K562 (cell line): ENCODE results near the gene DAPK3. TPM values are rescaled to one million over a fixed set of nuclear protein-coding genes. Genes with fewer than 3 reads are reported as not detected.

ENCODE experiments used
- ATF1 ChIP-seq, 2 experiments: fragments of 450-650 bp in 1 of 2; IDR thresholded peaks; 2 replicates each; pipeline ENCODE4 v1.6.1; 2016; ENCODE audit warnings: missing compliant biosample characterization in 1 of 2, missing genetic modification characterization in 1 of 2
- BHLHE40 ChIP-seq: IDR thresholded peaks from 2 replicates; pipeline ENCODE4 v1.6.1; 2011; ENCODE audit warnings: low read length, improper control_type of control experiment
- GMEB1 ChIP-seq: fragments of 250-450 bp; sonication (Bioruptor Pico); IDR thresholded peaks from 2 replicates; pipeline ENCODE4 v1.4.0; 2020; ENCODE audit warnings: mild to moderate bottlenecking
- HNRNPUL1 ChIP-seq: fragments of 200-400 bp; formaldehyde crosslinking; IDR thresholded peaks from 2 replicates; pipeline ENCODE4 v1.6.1; 2017; ENCODE audit warnings: low read length
- MED1 ChIP-seq: sonication (generic); formaldehyde crosslinking; IDR thresholded peaks from 2 replicates; pipeline ENCODE4 v1.8.1; 2023; ENCODE audit warnings: missing genetic modification reagents, borderline replicate concordance
- POLR2G ChIP-seq: fragments of 200-400 bp; formaldehyde crosslinking; IDR thresholded peaks from 2 replicates; pipeline ENCODE4 v1.6.1; 2017; ENCODE audit warnings: low read depth, mild to moderate bottlenecking, antibody characterized with exemption, low read length, moderate library complexity
- SMAD3 ChIP-seq: fragments of 450-650 bp; formaldehyde crosslinking; conservative IDR thresholded peaks from 2 replicates; pipeline ENCODE4 v1.4.0; 2020; ENCODE audit warnings: mild to moderate bottlenecking
- polyA plus RNA-seq, 8 experiments: library from polyadenylated mRNA; depleted of rRNA in 4 of 8; stranded (reverse) in 5 of 8; unstranded in 3 of 8; fragments of >200 nt; fragmentation: Nextera tagmentation in 2 of 8; fragmentation: Illumina TruSeq in 1 of 8; extraction: Ambion mirVana in 2 of 8; extraction: Trizol in 1 of 8; gene quantifications; 2 replicates each; pipeline versions ENCODE4 v1.2.1 to v1.2.3, GENCODE V29; 2011 to 2014; ENCODE audit warnings: inconsistent platforms in 1 of 8, missing spikeins in 1 of 8
- total RNA-seq, 7 experiments: library from RNA; depleted of rRNA in 6 of 7; stranded (reverse); fragments of >200 nt in 6 of 7; fragmentation: Illumina TruSeq in 2 of 7; extraction: Trizol in 2 of 7; gene quantifications; 2 replicates each; pipeline versions ENCODE4 v1.2.1 to v1.2.3, GENCODE V29; 2011 to 2021; ENCODE audit warnings: low replicate concordance in 1 of 7
- TF ChIP-seq, protein P1 (sequence below), 2 experiments: fragments of 450-650 bp; IDR thresholded peaks; 2 replicates each; pipeline ENCODE4 v1.6.1; 2016; ENCODE audit warnings: mild to moderate bottlenecking in 2 of 2, borderline replicate concordance in 1 of 2, low read depth in 1 of 2, moderate library complexity in 1 of 2
- TF ChIP-seq, protein P2 (sequence below): sonication (generic); formaldehyde crosslinking; IDR thresholded peaks from 2 replicates; pipeline ENCODE4 v1.8.0; 2023; ENCODE audit warnings: mild to moderate bottlenecking, missing genetic modification reagents
- TF ChIP-seq, protein P3 (sequence below): sonication (generic); formaldehyde crosslinking; IDR thresholded peaks from 2 replicates; pipeline ENCODE4 v1.8.0; 2022; ENCODE audit warnings: mild to moderate bottlenecking, missing genetic modification reagents

The DAPK3 gene
- total and polyA plus RNA-seq, 9 of the 15 experiments (the other 6 are each of a cell fraction or from before 2014, with no cell fraction given), result 0.14 to 63.4 (median 25.0) TPM

- TF ChIP-seq, protein P1, sequence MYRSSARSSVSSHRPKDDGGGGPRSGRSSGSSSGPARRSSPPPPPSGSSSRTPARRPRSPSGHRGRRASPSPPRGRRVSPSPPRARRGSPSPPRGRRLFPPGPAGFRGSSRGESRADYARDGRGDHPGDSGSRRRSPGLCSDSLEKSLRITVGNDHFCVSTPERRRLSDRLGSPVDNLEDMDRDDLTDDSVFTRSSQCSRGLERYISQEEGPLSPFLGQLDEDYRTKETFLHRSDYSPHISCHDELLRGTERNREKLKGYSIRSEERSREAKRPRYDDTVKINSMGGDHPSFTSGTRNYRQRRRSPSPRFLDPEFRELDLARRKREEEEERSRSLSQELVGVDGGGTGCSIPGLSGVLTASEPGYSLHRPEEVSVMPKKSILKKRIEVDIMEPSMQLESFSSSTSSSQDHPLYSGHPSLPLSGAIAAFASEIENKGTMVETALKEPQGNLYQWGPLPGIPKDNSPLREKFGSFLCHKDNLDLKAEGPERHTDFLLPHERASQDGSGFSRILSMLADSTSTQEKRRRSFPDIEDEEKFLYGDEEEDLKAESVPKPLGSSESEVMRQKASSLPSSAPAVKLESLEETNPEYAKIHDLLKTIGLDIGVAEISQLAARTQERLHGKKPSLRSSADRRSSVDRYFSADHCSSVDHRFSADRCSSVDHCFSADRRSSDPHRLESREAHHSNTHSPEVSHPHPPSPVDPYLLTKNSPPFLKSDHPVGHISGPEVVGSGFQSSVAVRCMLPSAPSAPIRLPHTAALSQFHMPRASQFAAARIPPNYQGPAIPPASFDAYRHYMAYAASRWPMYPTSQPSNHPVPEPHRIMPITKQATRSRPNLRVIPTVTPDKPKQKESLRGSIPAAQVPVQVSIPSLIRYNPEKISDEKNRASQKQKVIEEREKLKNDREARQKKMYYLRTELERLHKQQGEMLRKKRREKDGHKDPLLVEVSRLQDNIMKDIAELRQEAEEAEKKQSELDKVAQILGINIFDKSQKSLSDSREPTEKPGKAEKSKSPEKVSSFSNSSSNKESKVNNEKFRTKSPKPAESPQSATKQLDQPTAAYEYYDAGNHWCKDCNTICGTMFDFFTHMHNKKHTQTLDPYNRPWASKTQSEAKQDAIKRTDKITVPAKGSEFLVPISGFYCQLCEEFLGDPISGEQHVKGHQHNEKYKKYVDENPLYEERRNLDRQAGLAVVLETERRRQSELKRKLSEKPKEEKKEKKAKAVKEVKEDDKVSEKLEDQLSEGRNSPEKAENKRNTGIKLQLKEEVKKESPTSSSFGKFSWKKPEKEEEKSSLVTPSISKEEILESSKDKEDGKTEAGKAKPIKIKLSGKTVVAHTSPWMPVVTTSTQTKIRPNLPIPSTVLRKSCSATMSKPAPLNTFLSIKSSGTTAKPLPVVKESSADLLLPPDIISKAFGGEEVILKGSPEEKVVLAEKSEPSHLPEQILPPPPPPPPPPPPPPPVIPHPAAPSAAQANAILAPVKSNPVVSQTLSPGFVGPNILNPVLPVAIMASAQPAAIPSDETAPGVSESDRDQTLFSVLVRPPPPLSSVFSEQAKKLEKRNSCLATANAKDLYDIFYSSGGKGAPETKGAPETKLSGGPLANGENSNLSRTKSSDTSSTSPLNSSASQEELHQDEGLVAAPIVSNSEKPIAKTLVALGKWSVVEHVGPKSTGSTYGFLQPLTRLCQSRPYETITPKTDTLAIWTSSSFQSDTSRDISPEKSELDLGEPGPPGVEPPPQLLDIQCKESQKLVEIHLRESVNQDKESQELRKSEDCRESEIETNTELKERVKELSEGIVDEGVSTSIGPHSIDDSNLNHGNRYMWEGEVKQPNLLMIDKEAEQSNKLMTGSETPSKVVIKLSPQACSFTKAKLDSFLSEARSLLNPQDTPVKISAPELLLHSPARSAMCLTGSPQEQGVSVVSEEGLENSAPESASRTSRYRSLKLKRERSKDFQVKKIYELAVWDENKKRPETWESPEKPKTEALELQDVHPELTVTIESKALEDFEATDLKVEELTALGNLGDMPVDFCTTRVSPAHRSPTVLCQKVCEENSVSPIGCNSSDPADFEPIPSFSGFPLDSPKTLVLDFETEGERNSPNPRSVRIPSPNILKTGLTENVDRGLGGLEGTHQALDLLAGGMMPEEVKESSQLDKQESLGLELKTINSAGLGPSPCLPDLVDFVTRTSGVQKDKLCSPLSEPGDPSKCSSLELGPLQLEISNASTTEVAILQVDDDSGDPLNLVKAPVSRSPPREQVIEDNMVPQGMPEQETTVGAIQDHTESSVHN (IDR thresholded peaks at IDR 0.05; ENCODE audit: borderline replicate concordance in 1 of 2, low read depth in 1 of 2), result no peak
- peak; percentile 96 for TF ChIP-seq BHLHE40
- TF ChIP-seq SMAD3, result no peak
- TF ChIP-seq, protein P2, sequence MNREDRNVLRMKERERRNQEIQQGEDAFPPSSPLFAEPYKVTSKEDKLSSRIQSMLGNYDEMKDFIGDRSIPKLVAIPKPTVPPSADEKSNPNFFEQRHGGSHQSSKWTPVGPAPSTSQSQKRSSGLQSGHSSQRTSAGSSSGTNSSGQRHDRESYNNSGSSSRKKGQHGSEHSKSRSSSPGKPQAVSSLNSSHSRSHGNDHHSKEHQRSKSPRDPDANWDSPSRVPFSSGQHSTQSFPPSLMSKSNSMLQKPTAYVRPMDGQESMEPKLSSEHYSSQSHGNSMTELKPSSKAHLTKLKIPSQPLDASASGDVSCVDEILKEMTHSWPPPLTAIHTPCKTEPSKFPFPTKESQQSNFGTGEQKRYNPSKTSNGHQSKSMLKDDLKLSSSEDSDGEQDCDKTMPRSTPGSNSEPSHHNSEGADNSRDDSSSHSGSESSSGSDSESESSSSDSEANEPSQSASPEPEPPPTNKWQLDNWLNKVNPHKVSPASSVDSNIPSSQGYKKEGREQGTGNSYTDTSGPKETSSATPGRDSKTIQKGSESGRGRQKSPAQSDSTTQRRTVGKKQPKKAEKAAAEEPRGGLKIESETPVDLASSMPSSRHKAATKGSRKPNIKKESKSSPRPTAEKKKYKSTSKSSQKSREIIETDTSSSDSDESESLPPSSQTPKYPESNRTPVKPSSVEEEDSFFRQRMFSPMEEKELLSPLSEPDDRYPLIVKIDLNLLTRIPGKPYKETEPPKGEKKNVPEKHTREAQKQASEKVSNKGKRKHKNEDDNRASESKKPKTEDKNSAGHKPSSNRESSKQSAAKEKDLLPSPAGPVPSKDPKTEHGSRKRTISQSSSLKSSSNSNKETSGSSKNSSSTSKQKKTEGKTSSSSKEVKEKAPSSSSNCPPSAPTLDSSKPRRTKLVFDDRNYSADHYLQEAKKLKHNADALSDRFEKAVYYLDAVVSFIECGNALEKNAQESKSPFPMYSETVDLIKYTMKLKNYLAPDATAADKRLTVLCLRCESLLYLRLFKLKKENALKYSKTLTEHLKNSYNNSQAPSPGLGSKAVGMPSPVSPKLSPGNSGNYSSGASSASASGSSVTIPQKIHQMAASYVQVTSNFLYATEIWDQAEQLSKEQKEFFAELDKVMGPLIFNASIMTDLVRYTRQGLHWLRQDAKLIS (CRISPR knock-in tag), result no peak
- no peak for TF ChIP-seq MED1 (CRISPR knock-in tag)
- TF ChIP-seq ATF1 (CRISPR knock-in tag; IDR thresholded peaks at IDR 0.05), result no peak
- TF ChIP-seq ATF1 (tag; IDR thresholded peaks at IDR 0.05), result peak; percentile 69
- peak; percentile 86 for TF ChIP-seq GMEB1 (CRISPR knock-in tag)
- TF ChIP-seq, protein P3, sequence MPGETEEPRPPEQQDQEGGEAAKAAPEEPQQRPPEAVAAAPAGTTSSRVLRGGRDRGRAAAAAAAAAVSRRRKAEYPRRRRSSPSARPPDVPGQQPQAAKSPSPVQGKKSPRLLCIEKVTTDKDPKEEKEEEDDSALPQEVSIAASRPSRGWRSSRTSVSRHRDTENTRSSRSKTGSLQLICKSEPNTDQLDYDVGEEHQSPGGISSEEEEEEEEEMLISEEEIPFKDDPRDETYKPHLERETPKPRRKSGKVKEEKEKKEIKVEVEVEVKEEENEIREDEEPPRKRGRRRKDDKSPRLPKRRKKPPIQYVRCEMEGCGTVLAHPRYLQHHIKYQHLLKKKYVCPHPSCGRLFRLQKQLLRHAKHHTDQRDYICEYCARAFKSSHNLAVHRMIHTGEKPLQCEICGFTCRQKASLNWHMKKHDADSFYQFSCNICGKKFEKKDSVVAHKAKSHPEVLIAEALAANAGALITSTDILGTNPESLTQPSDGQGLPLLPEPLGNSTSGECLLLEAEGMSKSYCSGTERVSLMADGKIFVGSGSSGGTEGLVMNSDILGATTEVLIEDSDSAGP (CRISPR knock-in tag), result peak; percentile 99
- TF ChIP-seq HNRNPUL1, result no peak
- peak; percentile 89 for TF ChIP-seq POLR2G
These were observed 36.3 kb upstream of the DAPK3 start, which contains the start of gene PIAS4 (continued) for GRCh38 chr19:4007021-4007835.
